ENCODE measurements around the gene LRWD1.
"Not testable (repeated sequence)": the region's sequence is repeated elsewhere in the genome, so short reads cannot be mapped to it uniquely, and the experiment has no call there.

- not testable (repeated sequence) for TF ChIP-seq POLR2A, CTCF, POLR2AphosphoS5 (IDR thresholded peaks at IDR 0.05)
Observed at GRCh38 chr7:102497308-102497707, 32.5 kb downstream of the LRWD1 start.

All from prostate gland (tissue), 2 donors.